Pancreas (tissue), 10 donors: ENCODE results near the gene PITPNM2. TPM values are rescaled to one million over a fixed set of nuclear protein-coding genes. Genes with fewer than 3 reads are reported as not detected.
A peak's percentile ranks its signal among the peaks of the same experiment; 100 is the strongest.

Experiments
- ATAC-seq, 4 donors: fragments of 200-7000 bp; cut with Tn5 transposase; one replicate each; pipeline versions ENCODE4 v1.8.0 to v1.9.1; 2020; ENCODE audit warnings: mild to moderate bottlenecking in 4 of 4, moderate library complexity in 4 of 4
- DNase-seq, 6 donors: peaks; one replicate each; pipeline ENCODE4 v3.0.0-alpha.2; 2020
- FAIRE-seq: peaks from 2 replicates; lab custom pipeline; 2012; peaks lifted over from hg19 to GRCh38; lab: Jason Lieb, UNC
- H3K27ac ChIP-seq, 4 donors: fragments of 200-600 bp; sonication (generic); 1 replicate in 3 of 4; 2 replicates in 1 of 4; pipeline versions ENCODE4 v1.5.0 to v1.8.0; 2020
- H3K27me3 ChIP-seq, 4 donors: fragments of 200-600 bp; one replicate each; pipeline ENCODE4 v1.8.0; 2021
- H3K36me3 ChIP-seq, 3 donors: fragments of 200-600 bp; sonication (generic) in 1 of 3; one replicate each; pipeline versions ENCODE4 v1.5.0 to v1.8.0; 2020 to 2021
- H3K4me1 ChIP-seq, 3 donors: fragments of 200-600 bp; one replicate each; pipeline ENCODE4 v1.8.0; 2021
- H3K4me3 ChIP-seq, 4 donors: fragments of 200-600 bp; sonication (generic) in 2 of 4; one replicate each; pipeline versions ENCODE4 v1.5.0 to v1.8.0; 2020 to 2021
- H3K9me3 ChIP-seq, 4 donors: fragments of 200-600 bp; one replicate each; pipeline ENCODE4 v1.8.0; 2021
- WGBS, 2 donors: extraction: QIAGEN DNeasy Blood & Tissue Kit; methylation state at CpG; one replicate each; pipeline ENCODE4 v1.1.7; 2013; 5-methylcytosine and 5-hydroxymethylcytosine counted together
- intact Hi-C, 3 donors: fragments of 100-400 bp; cut with DNase I; formaldehyde crosslinking; loops; one replicate each; pipeline versions ENCODE4 v1.11.1 to v1.14.2; 2022
- polyA plus RNA-seq, 2 donors: library from polyadenylated mRNA; stranded (reverse); fragments of 200-250 nt; gene quantifications; one replicate each; pipeline ENCODE4 v1.2.3, GENCODE V29; 2013
- total RNA-seq, 6 donors: library from RNA; stranded (reverse); fragmentation: NEBNext Ultra II Directional in 4 of 6; extraction: Animal tissue kit (Norgen Biotek cat#: 25700) in 4 of 6; gene quantifications; one replicate each; pipeline versions ENCODE4 v1.2.1 to v1.2.4, GENCODE V29; 2021 to 2023
- TF ChIP-seq, protein P1 (sequence below), 4 donors: fragments of 200-600 bp; sonication (generic) in 3 of 4; IDR thresholded peaks; one replicate each; pipeline versions ENCODE4 v1.5.0 to v1.8.0; 2021; ENCODE audit warnings: antibody characterized with exemption in 4 of 4
- donor health status: healthy with polysubstance abuse.
- donor health status: DM: no; HTN: no; CAD: no; lungs with moderate emphysema.
- donor health status: DM: no; HTN: no; CAD: no.
- donor health status: control.
- donor health status: control.
- donor health status: Bipolar disorder and iron deficiency.
- donor health status: DM: yes; HTN: yes; CAD: no.
- donor health status: DM: no; HTN: no; CAD: no.
- donor health status: DM: no; HTN: no; CAD: no.
- donor health status: DM: yes; HTN: yes; CAD: no.

PITPNM2 gene
- total and polyA plus RNA-seq, 8 donors = 4.4 to 13.2 (median 6.4) TPM

DNA sequence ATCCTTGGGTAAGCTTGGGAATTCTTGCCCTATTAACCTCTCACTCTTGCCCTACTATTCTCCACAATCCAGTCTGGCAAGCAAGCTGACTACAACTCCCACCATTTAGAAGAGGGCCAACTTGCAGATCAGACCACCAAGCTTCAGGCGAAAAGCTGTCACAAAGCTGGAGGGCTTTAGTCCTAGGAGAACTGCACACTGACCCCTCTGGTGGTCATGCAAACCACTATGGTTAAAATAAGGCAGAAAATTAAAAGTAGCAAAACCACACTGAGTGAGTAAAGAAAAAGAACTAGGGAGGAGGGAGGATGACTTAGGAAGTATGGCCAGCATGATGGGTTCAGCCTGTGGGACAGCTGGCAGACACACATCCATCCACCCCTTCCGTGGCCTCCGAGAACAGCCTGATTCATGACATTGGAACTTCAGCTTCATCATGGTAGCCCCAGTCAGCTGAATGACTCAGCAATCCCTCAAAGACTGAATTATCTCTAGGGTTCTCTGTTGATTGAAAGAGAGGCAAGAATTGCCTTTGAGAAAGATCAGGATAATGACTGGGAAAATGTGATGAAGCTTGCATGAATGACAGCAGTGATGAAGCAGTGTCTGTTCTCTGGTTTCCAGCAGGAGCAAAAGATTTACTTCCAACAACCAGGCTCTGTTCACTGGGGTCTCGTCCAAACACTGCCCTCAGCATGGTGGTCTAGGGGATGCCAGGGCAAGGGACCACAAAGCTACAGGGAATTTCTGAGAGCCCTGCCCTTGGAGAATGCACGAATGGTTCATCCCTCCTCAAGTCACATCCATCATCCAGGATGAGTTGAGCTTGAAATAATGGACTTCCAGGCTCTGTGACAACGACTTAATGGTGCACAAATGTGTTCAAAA, 24.4 kb downstream of the PITPNM2 start:
- TF ChIP-seq, protein P1, sequence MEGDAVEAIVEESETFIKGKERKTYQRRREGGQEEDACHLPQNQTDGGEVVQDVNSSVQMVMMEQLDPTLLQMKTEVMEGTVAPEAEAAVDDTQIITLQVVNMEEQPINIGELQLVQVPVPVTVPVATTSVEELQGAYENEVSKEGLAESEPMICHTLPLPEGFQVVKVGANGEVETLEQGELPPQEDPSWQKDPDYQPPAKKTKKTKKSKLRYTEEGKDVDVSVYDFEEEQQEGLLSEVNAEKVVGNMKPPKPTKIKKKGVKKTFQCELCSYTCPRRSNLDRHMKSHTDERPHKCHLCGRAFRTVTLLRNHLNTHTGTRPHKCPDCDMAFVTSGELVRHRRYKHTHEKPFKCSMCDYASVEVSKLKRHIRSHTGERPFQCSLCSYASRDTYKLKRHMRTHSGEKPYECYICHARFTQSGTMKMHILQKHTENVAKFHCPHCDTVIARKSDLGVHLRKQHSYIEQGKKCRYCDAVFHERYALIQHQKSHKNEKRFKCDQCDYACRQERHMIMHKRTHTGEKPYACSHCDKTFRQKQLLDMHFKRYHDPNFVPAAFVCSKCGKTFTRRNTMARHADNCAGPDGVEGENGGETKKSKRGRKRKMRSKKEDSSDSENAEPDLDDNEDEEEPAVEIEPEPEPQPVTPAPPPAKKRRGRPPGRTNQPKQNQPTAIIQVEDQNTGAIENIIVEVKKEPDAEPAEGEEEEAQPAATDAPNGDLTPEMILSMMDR (IDR thresholded peaks at IDR 0.05) = no peak
- H3K27ac ChIP-seq = no peak overlapping the region
- WGBS, 2 donors = 73 to 82% methylated on average over 6 of the region's 6 CpGs
- no peaks in the 10 kb centered on the region for H3K9me3 ChIP-seq
- DNase-seq (no peak), FAIRE-seq (no peak), ATAC-seq (peak in 3 of 4 donors; percentile 55 to 77 (median 73))
- no peaks in the 10 kb centered on the region for H3K27me3 ChIP-seq
- no peaks in the 10 kb centered on the region for H3K4me1 ChIP-seq
- no peaks in the 10 kb centered on the region for H3K36me3 ChIP-seq
- intact Hi-C loops = no loop called here
- H3K4me3 ChIP-seq = no peak overlapping the region

DNA sequence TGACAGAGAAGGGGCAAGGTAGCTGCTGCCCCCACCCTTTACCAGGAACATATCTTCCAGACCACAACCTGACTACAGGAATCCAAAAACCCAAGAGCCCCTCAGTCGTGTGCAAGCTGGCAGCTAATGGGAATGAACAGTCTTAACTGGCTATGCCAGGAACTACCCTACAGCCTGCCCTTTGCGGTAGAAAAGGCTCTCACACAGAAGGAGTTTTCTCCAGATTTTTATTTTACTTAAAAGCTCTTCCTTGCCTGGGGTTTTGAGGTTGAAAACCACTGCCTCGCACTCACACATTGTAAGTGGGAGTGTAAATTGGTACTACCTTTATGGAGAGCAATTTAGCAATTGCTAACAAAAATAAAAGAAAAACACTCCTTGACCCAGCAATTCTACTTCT, 28.3 kb downstream of the PITPNM2 start:
- no peaks in the 10 kb centered on the region for H3K9me3 ChIP-seq
- no peak overlapping the region for H3K4me3 ChIP-seq
- no peak overlapping the region for H3K27ac ChIP-seq
- intact Hi-C loops = no loop called here
- DNase-seq (no peak), ATAC-seq (no peak), FAIRE-seq (no peak)
- no peaks in the 10 kb centered on the region for H3K27me3 ChIP-seq
- TF ChIP-seq, protein P1 (IDR thresholded peaks at IDR 0.05) = no peak
- H3K36me3 ChIP-seq = no peaks in the 10 kb centered on the region
- no peaks in the 10 kb centered on the region for H3K4me1 ChIP-seq
- WGBS, 2 donors = 92% methylated on average over 3 of the region's 3 CpGs

DNA sequence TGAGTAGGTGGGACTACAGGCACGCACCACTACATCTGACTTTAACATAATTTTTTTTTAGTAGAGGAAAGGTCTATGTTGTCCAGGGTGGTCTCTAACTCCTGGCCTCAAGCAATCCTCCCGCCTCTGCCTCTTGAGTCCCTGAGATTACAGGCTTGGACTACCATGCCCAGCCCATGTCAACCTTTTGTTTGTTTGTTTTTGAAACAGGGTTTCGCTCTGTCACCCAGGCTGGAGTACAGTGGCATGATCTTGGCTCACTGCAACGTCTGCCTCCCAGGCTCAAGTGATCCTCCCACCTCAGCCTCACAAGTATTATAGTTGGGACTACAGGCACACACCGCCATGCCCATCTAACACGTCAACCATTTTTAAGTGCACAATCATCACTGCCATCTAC, 29.2 kb downstream of the PITPNM2 start:
- Histone ChIP-seq H3K36me3 (no peaks in the 10 kb centered on the region), H3K27me3 (no peaks in the 10 kb centered on the region), H3K4me3 (no peak overlapping the region), H3K4me1 (no peaks in the 10 kb centered on the region), H3K9me3 (no peaks in the 10 kb centered on the region), H3K27ac (no peak overlapping the region)
- TF ChIP-seq, protein P1 (IDR thresholded peaks at IDR 0.05) = no peak
- no peak for ATAC-seq
- FAIRE-seq = no peak
- no peak for DNase-seq
- 85 to 92% methylated on average over 6 of the region's 6 CpGs for WGBS, 2 donors
- intact Hi-C loops = no loop called here

DNA sequence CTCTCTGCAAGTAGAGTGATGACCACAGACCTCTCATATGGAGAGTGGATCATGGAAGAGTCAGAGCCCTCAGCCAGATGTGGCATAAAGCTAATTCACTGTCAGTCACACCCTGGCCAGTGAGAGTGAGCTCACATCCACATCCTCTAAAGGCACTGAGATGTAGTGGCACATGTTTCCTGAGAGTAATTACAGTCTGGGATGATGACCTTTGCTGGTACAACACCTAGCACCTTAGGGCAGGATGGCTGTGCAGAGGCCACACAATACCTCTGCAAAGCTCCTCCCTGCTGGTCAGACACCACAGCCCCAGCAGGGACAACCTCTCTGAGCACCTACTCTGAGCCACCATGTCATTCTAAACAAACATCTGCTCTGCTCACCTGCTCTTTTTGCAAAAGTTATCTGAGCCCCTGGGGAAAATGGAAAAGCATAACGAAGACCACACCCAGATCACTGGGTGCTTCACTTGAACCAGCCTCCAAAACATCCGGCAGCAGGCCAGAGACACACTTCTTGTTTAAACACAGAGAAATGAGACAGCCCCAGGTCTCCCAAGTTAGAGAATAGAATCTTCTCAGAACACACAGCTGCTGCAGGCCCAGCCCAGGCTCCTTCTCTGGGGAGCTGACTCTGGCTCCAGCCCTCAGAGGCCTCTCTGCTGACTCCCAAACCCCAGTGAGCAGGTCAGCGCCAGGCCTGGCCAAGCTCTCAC, 30.3 kb downstream of the PITPNM2 start:
- FAIRE-seq (no peak), ATAC-seq (no peak), DNase-seq (no peak)
- WGBS, 2 donors = 88 to 95% methylated on average over 3 of the region's 3 CpGs
- Histone ChIP-seq H3K36me3 (no peaks in the 10 kb centered on the region), H3K9me3 (no peaks in the 10 kb centered on the region), H3K4me1 (peaks cover 0 to 3% (median 0%) of the 10 kb centered on the region in 3 donors), H3K27me3 (no peaks in the 10 kb centered on the region), H3K4me3 (no peak overlapping the region), H3K27ac (no peak overlapping the region)
- intact Hi-C loops = no loop called here
- TF ChIP-seq, protein P1 (IDR thresholded peaks at IDR 0.05) = no peak
